Ramos (cell line): Measurements from ENCODE around the gene PDE1C.
"Not testable (repeated sequence)": the region's sequence is repeated elsewhere in the genome, so short reads cannot be mapped to it uniquely, and the experiment has no call there.

Experiments
- in situ Hi-C: fragments of 300-500 bp; cut with MboI; formaldehyde crosslinking; loops from one replicate; pipeline ENCODE4 v1.14.3; 2022; ENCODE audit warnings: low sequenced_read_pairs; ENCODE audit not compliant: unreplicated experiment

Gene PDE1C

DNA sequence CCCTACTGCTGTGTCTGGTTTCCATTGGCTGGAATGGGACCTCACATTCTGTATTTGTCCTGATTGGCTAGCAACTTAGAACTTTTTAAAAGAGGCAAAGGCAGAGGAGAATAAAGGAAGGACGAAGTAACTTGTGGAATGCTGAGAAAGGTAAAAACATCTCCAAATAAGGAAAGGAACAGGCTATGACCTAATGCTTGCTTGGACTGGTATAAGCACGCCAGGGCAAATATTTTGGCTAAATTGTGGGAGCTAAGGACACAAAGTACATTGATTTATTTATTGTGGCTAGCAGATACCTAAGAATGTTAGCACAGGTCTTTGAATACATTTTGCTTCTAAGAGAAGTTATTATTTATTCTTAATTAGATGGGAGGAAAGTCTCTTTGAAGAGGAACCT, 56.7 kb downstream of the PDE1C start:
- in situ Hi-C loops, result not testable (repeated sequence)

DNA sequence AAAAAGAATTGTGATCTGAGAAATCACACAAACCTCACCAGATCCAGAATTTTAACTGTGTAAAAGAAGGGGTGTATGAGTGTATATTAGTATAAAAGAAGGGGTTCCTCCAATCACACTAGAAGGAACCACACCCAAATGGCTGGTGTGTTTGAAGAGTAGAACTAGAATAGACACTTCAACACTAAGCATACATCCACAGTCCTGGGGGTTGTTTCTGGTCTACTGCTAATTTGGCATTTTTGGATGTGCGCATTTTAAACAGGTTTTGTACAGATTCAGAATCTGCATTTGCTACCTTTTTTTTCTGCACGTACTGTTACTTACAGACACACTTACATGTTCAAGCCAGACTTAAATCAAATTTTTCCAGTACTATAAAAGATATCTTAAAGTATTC, 64.6 kb downstream of the PDE1C start:
- in situ Hi-C loops, result no loop called here

DNA sequence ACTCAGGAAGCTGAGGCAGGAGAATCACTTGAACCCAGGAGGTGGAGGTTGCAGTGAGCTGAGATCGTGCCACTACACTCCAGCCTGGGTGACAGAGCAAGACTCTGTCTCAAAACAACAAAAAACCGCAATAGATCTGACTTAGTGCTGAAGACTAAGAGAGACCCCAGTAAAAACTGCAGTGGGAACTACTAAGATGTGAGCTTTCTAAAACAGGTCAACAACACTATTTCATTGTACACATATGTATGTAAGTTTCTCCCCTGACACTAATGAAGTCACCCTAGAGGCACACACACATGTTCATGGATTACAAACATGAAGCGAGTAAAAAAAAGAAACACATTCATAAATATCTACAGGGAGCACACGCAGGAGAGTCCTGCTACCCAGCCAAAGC, 68.3 kb downstream of the PDE1C start:
- in situ Hi-C loops, result no loop called here

DNA sequence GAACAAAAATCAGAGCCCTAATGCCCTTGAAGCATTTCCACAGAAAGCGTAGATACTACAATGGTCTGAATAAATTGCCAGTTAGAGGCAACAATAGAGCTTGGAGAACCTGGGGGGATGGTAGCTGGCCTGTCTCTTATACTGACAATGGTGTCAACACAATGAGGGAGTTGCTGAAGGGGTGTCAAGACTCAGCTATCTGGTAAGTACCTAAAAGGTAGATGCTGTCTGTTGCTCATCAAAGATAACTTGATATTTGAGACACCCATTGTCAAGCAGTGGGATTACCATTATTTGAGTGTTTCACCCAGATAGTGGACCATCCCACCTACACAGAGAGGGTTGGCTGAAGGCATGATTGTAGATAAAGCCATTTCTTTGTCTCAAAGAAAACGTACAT, 72.8 kb downstream of the PDE1C start:
- in situ Hi-C loops, result no loop called here

DNA sequence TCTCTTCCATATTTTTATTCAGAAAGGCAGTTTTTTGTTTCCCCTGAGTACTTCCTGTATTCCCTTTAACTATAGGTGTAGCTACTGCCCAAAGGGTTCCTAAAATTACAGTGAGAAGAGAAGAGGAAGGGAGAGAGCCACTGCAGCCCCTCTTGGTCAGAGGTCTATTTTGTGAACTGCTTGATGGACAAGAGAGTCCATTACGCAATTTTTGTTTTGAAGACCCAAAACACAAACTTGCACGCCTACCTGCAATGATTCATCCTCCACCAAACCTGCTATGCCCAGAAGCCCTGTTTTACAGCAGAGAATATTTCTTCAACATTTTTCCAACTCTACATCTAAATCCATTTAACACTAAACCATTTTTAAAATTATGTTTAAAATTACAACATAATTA, 75.1 kb downstream of the PDE1C start:
- in situ Hi-C loops, result no loop called here

DNA sequence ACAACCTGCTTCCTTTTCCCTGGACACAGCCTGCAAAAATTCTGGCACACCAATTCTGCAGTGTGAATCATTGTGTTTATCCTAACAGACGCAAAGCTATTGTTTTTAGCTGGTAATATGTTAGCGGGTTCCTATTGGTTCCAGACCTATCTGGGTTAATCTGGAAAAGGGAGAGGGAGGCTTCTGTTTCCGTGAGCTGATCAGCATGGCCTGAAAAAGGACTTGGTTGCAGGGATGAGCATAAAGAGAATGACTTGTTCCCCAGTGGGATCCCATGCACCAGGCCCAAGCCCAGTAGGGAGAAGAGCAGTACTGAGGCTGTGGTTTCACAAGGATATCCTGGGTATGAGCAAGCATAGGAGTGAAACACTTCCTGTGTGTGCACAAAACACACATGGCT, 78.4 kb downstream of the PDE1C start:
- in situ Hi-C loops, result no loop called here

DNA sequence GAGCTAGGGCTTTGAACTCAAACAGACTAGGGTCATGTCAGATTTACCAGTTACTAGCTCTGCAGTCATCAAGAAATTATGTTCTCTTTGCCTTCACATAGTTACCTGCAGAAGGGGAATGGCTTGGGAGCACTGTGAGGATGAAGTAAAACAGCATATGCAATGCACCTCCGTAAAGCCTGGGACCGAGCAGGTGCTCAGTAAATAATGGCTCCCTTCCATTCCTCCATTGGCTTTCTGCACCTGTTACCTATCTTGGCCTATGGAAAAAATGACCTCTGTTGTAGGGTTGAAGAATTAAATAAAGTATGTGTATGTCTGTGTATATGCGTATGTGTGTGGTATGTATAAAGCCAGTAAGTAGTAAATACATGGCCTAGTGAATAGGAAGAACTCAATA, 78.8 kb downstream of the PDE1C start:
- in situ Hi-C loops, result no loop called here

DNA sequence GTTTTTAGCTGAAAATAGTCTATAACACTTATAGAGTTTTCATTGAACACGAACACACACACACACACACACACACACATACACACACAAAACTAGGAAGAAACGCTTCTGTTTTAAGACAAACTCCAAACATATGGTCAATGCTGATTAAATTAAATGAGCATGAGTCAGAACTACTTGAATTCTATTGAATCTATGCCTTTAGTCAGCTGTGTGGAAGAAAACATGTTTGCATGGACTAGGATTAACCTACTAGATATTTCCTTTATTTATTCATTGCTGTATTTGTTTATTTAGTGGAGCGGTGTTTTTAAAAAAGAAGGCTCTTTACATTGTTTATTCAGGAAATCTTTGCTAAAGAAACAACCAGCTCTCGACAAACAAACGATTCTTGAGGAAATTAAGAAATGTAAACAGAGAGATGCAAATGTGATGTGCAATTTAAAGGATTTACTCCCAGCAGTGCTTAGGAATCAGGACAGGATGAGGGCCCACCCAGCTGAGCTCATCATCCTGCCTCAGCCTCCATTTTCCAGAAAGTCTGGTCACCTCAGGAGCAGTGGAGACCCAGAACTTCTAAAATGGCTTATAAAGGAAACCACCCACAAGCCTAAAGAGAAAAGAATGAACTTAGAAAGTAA, 83.2 kb downstream of the PDE1C start:
- in situ Hi-C loops, result no loop called here

DNA sequence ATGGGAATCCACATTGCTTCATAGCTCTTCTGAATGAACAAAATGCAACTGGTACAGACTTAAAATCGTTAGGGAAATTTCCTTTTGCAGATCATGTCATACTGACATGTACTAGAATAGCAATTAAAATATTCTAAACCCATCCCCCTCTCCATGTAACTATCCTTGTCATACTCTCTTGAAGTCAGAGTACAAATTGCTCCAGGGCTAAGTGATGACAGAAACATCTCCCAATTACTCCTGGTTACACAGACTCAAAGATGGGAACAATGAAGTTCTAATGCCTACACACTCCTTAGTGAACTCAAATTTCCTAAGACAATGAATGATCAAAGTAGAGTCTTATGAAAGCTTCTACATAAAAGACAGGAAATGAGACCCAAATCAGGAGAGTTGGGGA, 87.2 kb downstream of the PDE1C start:
- in situ Hi-C loops, result no loop called here

DNA sequence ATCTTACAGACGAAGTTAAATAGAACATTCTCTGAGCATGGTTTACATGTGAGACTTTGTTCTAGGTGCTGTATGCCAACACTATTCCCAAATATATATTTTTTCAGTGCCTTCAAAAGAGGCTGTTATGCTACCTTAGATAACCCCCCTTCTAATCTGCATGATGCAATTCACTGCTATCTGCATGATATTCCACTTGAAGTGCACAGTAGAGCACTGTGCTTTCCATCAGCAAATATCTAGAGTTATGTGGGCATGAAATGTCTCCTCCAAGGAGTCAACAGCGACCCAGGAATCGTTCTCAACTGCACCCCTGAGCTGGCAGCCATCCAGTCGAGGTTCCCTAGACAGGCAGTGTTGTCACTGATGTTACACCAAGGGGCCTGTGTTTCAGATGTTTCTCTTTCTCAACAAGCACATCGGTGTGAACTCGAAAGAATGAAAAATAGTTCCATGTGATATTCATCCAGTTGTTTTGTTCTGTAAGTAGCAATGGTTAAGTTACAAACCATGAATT, 88.3 kb downstream of the PDE1C start:
- in situ Hi-C loops, result no loop called here

DNA sequence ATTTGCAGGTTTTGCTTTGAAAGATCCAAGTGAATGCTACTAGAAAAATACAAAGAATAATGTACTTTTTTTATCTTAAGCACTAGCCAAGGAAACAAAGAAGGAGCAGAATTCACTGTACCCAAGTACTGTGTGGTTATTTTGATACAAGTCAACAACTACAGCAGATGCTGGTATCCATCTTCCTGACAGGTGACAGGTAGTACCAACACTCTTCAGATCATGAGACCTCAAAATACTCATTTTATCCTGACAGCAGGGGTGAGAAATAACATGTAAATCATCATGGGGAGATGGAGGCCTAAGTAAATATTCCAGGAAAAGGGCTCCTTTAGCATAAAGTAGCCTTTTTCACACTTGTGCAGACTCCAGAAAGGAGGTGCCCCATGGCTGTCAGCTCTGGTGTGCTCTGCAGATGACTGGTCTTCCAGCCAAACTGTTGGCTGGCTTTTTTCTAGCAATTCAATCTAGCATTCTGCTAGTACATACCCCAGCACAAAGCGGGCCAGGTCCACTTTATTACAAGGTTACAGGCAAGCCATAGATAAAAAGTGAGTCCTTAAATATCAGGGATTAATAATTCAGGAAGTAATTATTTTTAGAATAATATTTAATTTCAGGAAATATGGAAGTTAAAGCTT, 90.4 kb downstream of the PDE1C start:
- in situ Hi-C loops, result no loop called here

DNA sequence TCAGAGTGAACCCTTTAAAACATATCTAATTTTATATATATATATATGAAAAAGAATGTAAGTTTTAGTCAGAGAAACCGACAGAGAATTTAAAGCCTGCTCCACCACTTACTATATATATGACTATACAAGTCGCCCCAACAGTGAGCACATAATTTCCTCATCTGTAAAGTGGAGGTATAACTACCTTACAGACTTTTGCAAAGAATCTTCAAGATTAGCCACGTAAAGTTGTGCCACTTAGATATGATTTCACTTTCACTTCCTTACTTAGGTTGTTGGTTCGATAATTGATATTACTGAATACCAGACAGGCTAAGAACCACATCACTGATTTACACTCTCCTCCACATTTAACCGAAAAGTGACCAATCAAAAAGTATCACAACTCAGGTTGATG, 94.7 kb downstream of the PDE1C start:
- in situ Hi-C loops, result no loop called here

DNA sequence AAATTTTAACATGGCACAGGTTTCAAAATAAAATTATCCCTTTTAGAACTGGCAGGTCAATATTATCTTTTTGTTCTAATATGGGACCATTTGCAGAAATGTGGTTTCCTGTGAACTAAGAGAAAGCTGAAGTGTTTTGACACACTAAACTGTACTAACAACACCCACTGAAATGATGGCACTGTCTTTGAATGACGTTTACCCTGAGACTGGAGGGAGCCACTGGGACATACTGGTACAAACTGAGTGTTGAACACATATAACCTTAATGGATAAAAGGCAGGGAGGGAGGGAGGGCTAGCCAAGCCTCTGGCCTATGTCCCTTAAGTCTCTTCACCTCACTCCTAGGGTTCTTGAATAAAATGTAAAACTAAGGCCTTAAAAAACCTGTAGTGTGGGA, 95.9 kb downstream of the PDE1C start:
- in situ Hi-C loops, result no loop called here

DNA sequence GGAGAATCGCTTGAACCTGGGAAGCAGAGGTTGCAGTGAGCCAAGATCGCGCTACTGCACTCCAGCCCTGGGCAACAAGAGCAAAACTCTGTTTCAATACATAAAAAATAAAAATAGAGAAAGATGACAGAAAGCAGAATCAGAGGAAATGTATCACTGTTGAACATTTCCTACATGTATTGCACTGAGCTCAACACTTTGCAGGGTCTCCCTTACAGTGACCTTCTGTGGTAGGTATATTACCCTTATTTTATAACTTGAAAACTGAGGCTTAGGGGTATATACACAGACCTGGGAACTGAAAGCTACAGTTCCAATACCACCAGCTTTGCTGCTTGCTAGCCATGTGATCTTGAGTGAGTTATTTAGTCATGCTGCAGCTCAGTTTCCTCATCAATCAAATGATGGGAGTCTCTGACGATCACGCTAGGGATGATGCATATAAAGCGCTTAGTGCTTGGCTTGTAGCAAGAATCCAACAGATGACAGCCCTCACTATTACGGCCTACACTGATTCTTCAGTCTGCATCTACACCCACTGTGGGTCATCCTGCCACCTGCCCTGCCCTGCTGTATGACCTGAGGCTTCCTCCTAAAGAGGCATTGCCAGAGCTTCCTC, 99.0 kb downstream of the PDE1C start:
- in situ Hi-C loops, result no loop called here

DNA sequence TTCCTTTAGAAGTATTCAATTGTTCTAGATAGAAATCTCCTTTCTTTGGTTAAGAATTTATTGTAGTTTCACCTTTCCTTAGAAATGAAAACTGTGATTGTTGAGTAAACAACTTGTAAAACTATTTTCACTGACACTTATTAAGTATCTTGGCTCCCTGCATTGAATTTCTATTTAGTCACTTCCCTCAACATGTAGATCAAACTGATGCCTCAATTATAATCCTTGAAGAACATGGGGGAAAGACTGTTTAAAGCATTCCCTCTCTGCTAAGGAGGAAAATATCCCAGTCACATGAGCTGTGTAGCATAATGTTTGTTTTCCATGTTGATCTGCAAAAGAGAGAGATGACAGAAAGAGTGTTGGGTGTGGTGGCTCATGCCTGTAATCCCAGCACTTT, 99.7 kb downstream of the PDE1C start:
- in situ Hi-C loops, result no loop called here

DNA sequence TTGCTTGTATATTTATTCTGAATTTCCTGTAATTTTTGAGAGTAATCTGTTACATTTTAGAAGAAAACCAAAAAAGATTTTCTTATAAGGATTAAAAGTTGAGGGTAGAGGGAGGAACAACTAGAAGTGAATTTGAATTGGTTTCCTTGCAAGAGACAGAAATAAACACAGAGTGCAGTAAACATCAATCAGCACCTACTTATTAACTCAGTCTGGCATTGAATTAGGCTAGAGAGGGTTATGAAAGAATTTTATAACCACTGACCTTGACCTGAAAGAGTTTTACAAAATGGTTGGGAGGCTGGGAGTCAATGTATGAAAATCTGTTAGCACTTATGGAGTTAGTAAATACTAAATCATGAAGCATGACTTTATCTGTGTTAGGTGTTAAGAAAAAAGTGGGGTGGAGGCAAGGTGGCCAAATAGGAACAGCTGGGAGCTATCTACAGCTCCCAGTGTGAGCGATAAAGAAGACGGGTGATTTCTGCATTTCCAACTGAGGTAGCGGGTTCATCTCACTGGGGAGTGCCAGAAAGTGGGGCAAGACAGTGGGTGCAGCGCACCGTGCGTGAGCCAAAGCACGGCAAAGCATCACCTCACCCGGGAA, 106.5 kb downstream of the PDE1C start:
- in situ Hi-C loops, result no loop called here

DNA sequence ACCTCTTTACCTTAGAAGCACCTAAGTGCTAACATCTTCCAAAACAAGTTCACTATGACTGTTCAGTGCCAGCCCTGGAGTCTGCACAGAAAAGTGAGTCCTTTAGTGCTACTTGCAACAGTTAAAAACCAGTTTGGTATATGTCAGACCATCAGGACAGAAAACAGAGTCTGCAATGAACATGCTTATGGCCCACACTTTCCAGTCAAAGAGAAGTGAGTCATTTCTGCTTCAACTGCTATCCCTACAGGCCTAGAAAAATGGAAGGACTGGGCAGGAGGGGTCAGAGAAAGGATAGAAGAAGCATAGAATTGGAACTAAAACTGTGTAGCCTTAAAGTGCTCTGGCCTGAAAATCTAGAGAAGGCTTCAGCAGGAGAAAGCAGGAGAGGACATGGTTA, 108.0 kb downstream of the PDE1C start:
- in situ Hi-C loops, result no loop called here

DNA sequence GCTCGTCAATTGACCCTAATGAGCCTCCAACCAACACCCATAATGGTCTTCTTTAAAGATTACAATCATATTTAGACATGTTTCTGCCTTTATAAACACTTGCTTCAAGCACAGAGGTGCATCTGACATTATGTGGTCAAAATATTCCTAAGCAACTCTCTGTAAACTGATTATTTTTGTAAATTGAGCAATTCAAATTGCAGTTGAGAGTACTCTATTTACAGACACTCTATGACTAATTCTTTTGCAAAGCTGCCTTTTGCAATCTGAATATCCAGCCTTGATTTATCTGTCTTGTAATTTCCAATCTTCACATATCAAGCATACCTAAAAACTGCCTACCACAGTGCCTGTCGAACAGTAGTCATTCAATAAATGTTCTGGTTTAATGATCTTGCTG, 112.0 kb downstream of the PDE1C start:
- in situ Hi-C loops, result no loop called here

DNA sequence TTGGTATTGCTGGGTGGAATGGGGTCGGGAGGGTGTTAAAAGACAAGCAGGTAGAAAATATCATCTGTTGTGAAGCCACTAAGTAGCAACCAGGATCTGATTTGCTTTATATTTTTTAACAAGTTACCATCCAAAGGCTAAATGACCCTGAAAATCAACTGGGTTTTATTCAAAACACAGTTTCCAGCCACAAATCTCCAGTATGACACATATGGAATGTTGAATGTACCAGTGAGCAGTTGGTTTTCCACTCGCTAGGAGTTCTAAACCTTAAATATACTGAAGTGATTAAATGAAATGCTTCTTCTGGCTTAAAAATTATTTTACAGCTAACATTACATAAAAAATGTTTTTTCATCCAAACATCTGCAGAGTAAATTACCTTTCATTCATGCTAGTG, 112.5 kb downstream of the PDE1C start:
- in situ Hi-C loops, result no loop called here

DNA sequence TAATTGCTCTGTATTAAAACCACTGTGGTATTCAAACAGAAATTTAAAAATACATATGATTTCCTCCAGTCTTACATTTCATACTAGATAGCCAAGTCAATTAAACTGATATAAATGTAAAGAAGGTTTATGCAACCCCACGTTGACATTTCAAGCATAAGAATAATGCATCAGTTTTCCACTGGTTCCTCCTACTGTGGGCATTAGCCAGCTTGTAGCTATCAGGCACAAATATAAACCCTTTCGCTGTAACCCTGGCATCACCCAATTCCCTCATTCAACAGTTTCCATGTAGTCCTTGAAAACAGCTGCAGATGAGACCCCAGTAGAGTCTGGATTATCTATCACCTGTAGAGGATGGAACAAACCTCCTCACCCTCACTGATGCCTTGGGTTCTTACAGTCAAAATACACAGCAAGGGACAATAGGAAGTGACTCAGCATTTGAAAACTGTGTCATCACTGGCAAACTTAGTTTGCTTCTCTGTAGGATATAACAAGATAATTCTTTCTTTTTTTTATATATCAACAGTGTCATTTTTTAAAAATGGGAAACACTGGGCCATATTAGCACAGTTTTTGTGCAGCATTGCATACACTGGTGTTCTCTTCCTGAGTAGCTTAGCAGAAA, 113.0 kb downstream of the PDE1C start:
- in situ Hi-C loops, result no loop called here

DNA sequence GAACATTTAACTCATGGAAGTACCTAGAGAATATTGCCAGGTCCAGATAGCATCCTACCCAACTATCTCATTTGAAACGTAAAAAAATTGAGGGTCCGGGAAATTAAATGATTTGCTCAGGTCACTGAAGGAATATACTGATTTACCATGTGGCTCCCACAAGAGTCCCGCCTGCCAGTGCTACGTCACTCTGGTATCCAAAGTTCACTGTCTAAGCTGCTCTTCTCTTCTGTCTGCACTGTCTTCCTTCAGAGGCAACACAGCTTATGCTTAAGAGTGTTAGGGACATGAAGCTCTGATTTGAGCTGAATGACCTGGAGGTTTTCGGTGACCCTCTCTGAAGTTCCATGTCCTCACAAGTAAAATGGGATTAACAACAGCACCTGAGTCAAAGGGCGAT, 114.6 kb downstream of the PDE1C start:
- in situ Hi-C loops, result no loop called here
